GM21723 (cell line): ENCODE measurements around the gene FFAR3.
"Not testable (repeated sequence)": the region's sequence is repeated elsewhere in the genome, so short reads cannot be mapped to it uniquely, and the experiment has no call there.

ENCODE experiments used
- ATAC-seq: cut with Tn5 transposase; IDR thresholded peaks from one replicate; pipeline ENCODE4 v1.9.1; 2021; ENCODE audit warnings: mild to moderate bottlenecking, moderate library complexity; ENCODE audit not compliant: unreplicated experiment

Gene FFAR3

GRCh38 chr19:35373492-35373891 lies 15.2 kb downstream of the FFAR3 start:
- ATAC-seq = no peak

GRCh38 chr19:35374031-35374430 lies 15.8 kb downstream of the FFAR3 start:
- ATAC-seq = not testable (repeated sequence)

- no peak for ATAC-seq
These were observed 17.4 kb downstream of the FFAR3 start for GRCh38 chr19:35375505-35376307.

- no peak for ATAC-seq
These were observed 19.4 kb downstream of the FFAR3 start for GRCh38 chr19:35377656-35378055.

GRCh38 chr19:35378356-35378755 lies 20.1 kb downstream of the FFAR3 start:
- ATAC-seq = no peak

GRCh38 chr19:35379545-35379944 lies 21.3 kb downstream of the FFAR3 start:
- ATAC-seq = not testable (repeated sequence)

- no peak for ATAC-seq
These were observed 21.7 kb downstream of the FFAR3 start for GRCh38 chr19:35379992-35380391.

- ATAC-seq = no peak
These were observed 22.3 kb downstream of the FFAR3 start for GRCh38 chr19:35380450-35381124.

GRCh38 chr19:35381318-35381717 lies 23.1 kb downstream of the FFAR3 start:
- ATAC-seq = no peak

- ATAC-seq = no peak
These were observed 23.7 kb downstream of the FFAR3 start for GRCh38 chr19:35381926-35382325.

GRCh38 chr19:35383536-35383935 lies 25.3 kb downstream of the FFAR3 start:
- ATAC-seq = no peak

- no peak for ATAC-seq
These were observed 30.2 kb downstream of the FFAR3 start for GRCh38 chr19:35388277-35389054.

GRCh38 chr19:35389192-35389861 lies 31.1 kb downstream of the FFAR3 start:
- no peak for ATAC-seq

GRCh38 chr19:35392742-35393715 lies 34.8 kb downstream of the FFAR3 start:
- no peak for ATAC-seq

- no peak for ATAC-seq
These were observed 37.3 kb downstream of the FFAR3 start for GRCh38 chr19:35395382-35396199.

- ATAC-seq = no peak
These were observed 38.1 kb downstream of the FFAR3 start for GRCh38 chr19:35396240-35396885.

GRCh38 chr19:35397064-35397463 lies 38.8 kb downstream of the FFAR3 start:
- ATAC-seq = no peak

GRCh38 chr19:35398570-35398969 lies 40.3 kb downstream of the FFAR3 start:
- no peak for ATAC-seq

- no peak for ATAC-seq
These were observed 41.0 kb downstream of the FFAR3 start for GRCh38 chr19:35399231-35399630.
